Mesothelial cell of epicardium (in vitro differentiated cells): ENCODE results near the gene TMEM150B. TPM values are rescaled to one million over a fixed set of nuclear protein-coding genes. Genes with fewer than 3 reads are reported as not detected.

ENCODE experiments used
- DNase-seq, 2 experiments: peaks; one replicate each; pipeline ENCODE4 v3.0.0; 2021; ENCODE audit warnings: low spot score in 2 of 2; ENCODE audit not compliant: unreplicated experiment in 2 of 2
- H3K27ac Mint-ChIP-seq: 2 replicates; pipeline ENCODE4 v1.8.0; 2021; ENCODE audit warnings: mixed read lengths
- H3K27me3 Mint-ChIP-seq: 2 replicates; pipeline ENCODE4 v1.8.0; 2021; ENCODE audit warnings: low read depth, mixed read lengths
- H3K36me3 Mint-ChIP-seq: 2 replicates; pipeline ENCODE4 v1.8.0; 2021; ENCODE audit warnings: mixed read lengths
- H3K4me1 Mint-ChIP-seq: 2 replicates; pipeline ENCODE4 v1.8.0; 2021; ENCODE audit warnings: mixed read lengths
- H3K4me3 Mint-ChIP-seq: 2 replicates; pipeline ENCODE4 v1.8.0; 2021; ENCODE audit warnings: mild to moderate bottlenecking, moderate library complexity, mixed read lengths
- H3K9me3 Mint-ChIP-seq: 2 replicates; pipeline ENCODE4 v1.8.0; 2021; ENCODE audit warnings: mixed read lengths
- total RNA-seq: library from RNA; stranded (reverse); gene quantifications from 3 replicates; pipeline ENCODE4 v1.2.1, GENCODE V29; 2021
- TF ChIP-seq, protein P1 (sequence below): fragments of 200-600 bp; sonication (generic); IDR thresholded peaks from one replicate; pipeline ENCODE4 v1.5.0; 2021; ENCODE audit warnings: antibody characterized with exemption; ENCODE audit not compliant: unreplicated experiment

The TMEM150B gene
- total RNA-seq, 1 donor from 2014 or later: not detected

GRCh38 chr19:55365245-55365644, 40.1 kb upstream of the TMEM150B start:
- no peak overlapping the region for H3K27ac Mint-ChIP-seq
- peaks cover 12% of the 10 kb centered on the region for H3K27me3 Mint-ChIP-seq
- H3K4me1 Mint-ChIP-seq: peaks cover 8% of the 10 kb centered on the region

DNA sequence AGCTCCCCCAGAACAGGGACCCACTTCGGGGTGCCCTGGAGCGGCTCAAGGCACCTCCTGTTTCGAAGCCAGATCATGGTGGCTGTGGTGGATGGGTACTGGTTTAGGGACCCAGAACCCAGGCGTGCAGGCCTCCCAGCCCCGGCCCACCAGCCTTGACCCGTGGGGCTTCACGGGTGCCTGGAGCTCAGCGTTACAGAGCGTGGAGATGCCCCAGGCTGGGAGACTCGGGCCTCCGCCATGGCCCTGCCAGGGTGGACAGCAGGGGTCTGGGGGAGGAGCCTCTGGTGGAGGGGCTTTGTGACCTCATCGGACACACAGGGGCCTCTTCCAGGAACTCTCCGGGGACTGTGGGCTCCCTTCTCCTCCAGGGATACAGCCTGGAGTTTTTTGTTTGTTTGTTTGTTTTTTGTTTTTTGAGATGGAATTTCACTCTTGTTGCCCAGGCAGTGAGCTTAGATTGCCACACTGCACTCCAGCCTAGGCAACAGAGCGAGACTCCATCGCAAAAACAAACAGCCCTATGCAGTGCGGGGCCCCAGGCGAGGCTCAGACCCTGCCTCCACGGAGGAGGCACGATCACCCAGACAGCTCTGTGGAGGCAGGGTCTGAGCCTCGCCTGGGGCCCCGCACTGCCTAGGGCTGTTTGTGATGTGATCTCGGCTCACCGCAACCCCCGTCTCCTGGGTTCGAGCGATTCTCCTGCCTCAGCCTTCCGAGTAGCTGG, 38.0 kb upstream of the TMEM150B start, which contains the start of gene GARIN5B:
Gene GARIN5B, minus strand, starts transcription at position 271 of the 727 bp plus-strand sequence. Its CDS starts 194 bp downstream, at position 77.
- no peak for DNase-seq
- peaks cover 3% of the 10 kb centered on the region for H3K4me1 Mint-ChIP-seq
- H3K4me3 Mint-ChIP-seq: no peak within 1 kb of the TSS
- no peaks in the 10 kb centered on the region for H3K9me3 Mint-ChIP-seq
- H3K27ac Mint-ChIP-seq: peak within 1 kb of the TSS; percentile 4
- H3K27me3 Mint-ChIP-seq: peaks cover 6% of the 10 kb centered on the region
- H3K36me3 Mint-ChIP-seq: peaks cover 2% of the 10 kb centered on the region
- TF ChIP-seq, protein P1, sequence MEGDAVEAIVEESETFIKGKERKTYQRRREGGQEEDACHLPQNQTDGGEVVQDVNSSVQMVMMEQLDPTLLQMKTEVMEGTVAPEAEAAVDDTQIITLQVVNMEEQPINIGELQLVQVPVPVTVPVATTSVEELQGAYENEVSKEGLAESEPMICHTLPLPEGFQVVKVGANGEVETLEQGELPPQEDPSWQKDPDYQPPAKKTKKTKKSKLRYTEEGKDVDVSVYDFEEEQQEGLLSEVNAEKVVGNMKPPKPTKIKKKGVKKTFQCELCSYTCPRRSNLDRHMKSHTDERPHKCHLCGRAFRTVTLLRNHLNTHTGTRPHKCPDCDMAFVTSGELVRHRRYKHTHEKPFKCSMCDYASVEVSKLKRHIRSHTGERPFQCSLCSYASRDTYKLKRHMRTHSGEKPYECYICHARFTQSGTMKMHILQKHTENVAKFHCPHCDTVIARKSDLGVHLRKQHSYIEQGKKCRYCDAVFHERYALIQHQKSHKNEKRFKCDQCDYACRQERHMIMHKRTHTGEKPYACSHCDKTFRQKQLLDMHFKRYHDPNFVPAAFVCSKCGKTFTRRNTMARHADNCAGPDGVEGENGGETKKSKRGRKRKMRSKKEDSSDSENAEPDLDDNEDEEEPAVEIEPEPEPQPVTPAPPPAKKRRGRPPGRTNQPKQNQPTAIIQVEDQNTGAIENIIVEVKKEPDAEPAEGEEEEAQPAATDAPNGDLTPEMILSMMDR: no peak

More at GRCh38 chr19:55365245-55365644, 40.1 kb upstream of the TMEM150B start:
- DNase-seq: no peak
- peaks cover 2% of the 10 kb centered on the region for H3K36me3 Mint-ChIP-seq
- no peaks in the 10 kb centered on the region for H3K9me3 Mint-ChIP-seq
- H3K4me3 Mint-ChIP-seq: no peak overlapping the region
- TF ChIP-seq, protein P1: no peak

GRCh38 chr19:55362174-55362989, 37.2 kb upstream of the TMEM150B start:
- DNase-seq: no peak
- Mint-ChIP-seq H3K36me3 (peaks cover 2% of the 10 kb centered on the region), H3K27ac (no peak overlapping the region), H3K9me3 (no peaks in the 10 kb centered on the region), H3K4me3 (no peak overlapping the region), H3K4me1 (peaks cover 3% of the 10 kb centered on the region), H3K27me3 (peaks cover 10% of the 10 kb centered on the region)
- TF ChIP-seq, protein P1: no peak

DNA sequence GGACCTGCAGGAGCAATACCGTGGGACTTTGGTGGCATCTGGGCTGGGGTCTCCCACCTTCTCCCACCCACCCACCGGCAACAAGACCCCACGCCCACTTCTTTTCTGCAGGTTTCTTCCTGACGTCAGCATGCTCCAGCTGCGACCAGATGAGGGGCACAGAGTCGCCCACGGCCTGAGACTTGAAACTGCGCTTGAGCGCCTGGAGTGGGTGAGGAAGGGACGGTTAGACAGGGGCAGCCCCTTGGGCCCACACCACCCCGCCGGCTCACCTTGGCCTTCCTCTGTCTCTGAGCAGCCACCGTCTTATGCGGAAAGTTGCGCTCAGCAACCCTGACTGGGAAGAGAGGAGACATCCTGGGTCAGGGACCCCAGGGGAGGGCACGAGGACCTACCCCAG, 35.8 kb upstream of the TMEM150B start:
- TF ChIP-seq, protein P1: no peak
- no peak overlapping the region for H3K4me3 Mint-ChIP-seq
- H3K27me3 Mint-ChIP-seq: peaks cover 25% of the 10 kb centered on the region
- H3K27ac Mint-ChIP-seq: no peak overlapping the region
- no peaks in the 10 kb centered on the region for H3K36me3 Mint-ChIP-seq
- peaks cover 3% of the 10 kb centered on the region for H3K4me1 Mint-ChIP-seq
- no peaks in the 10 kb centered on the region for H3K9me3 Mint-ChIP-seq
- DNase-seq: no peak

DNA sequence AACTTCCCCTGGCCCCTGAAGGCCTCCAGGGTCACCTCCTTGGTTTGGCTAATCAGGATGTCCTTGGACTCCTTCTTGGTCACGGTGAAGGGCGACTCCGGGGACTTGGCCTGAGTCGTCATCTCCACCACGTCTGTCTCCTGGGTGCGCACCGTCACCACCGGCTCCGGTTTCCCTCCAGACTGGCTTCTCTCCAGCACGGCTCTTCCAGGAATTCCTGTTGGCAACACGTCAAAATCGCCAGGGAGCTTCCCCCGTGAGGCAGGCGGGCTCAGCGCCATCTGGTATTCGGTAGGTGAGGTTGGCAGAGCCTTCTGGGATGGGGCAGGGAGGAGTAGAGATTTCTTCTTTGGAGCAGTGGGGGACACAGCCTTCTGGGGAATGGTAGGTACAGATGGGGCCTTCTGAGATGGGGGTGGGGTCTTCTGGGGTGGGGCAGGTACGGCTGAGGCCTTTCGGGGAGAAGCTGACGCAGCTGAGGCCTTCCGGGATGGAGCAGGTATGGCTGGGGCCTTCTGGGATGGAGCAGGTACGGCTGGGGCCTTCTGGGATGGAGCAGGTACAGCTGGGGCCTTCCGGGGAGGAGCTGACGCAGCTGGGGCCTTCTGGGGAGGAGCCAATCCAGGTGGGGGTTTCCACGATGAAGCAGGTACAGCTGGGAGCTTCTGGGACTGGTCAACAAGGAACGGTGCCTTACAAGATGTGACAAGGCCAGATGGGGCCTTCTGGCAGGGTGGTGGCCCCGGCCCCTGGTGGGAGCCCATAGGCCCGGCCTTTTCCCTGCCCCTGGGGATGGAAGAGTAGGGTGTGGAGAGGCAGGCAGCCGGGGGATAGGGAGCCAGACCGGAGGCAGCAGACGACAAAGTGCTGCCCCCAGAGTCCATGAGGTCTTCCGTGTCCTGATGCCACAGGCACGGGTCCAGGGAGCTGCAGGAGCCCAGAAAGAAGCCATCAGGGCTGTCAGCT, 34.1 kb upstream of the TMEM150B start:
- no peaks in the 10 kb centered on the region for H3K9me3 Mint-ChIP-seq
- H3K4me1 Mint-ChIP-seq: peaks cover 8% of the 10 kb centered on the region
- H3K27ac Mint-ChIP-seq: peak overlapping the region; percentile 10
- no peak for DNase-seq
- TF ChIP-seq, protein P1: no peak
- no peaks in the 10 kb centered on the region for H3K36me3 Mint-ChIP-seq
- no peak overlapping the region for H3K4me3 Mint-ChIP-seq
- peaks cover 34% of the 10 kb centered on the region for H3K27me3 Mint-ChIP-seq
